Calu3 (cell line): ENCODE results near the gene MEIS3. TPM values are rescaled to one million over a fixed set of nuclear protein-coding genes. Genes with fewer than 3 reads are reported as not detected.

Source experiments
- BruUV-seq: library from RNA; stranded (reverse); fragments of 400-500 nt; replicated peaks from 2 replicates; lab custom pipeline; 2021; lab: Mats Ljungman, UMichigan
- CTCF ChIA-PET: fragments of 300-600 bp; sonication (Branson Sonifier 250); formaldehyde crosslinking; loops from one replicate; lab custom pipeline; 2022; ENCODE audit warnings: antibody characterized with exemption; lab: Charles Lee
- DNase-seq: peaks from one replicate; pipeline ENCODE4 v3.0.0; 2022
- H3K27ac Mint-ChIP-seq: one replicate; pipeline ENCODE4 v1.8.0; 2022; ENCODE audit warnings: mixed read lengths; ENCODE audit not compliant: unreplicated experiment
- H3K27me3 Mint-ChIP-seq: one replicate; pipeline ENCODE4 v1.8.0; 2022; ENCODE audit warnings: mixed read lengths; ENCODE audit not compliant: unreplicated experiment
- H3K36me3 Mint-ChIP-seq: one replicate; pipeline ENCODE4 v1.8.0; 2022; ENCODE audit warnings: mild to moderate bottlenecking, moderate library complexity, mixed read lengths; ENCODE audit not compliant: insufficient read depth, unreplicated experiment
- H3K4me1 Mint-ChIP-seq: one replicate; pipeline ENCODE4 v1.8.0; 2022; ENCODE audit warnings: mild to moderate bottlenecking, low read depth, mixed read lengths; ENCODE audit not compliant: unreplicated experiment
- H3K4me3 Mint-ChIP-seq: one replicate; pipeline ENCODE4 v1.8.0; 2022; ENCODE audit warnings: mild to moderate bottlenecking, low read depth, moderate library complexity, mixed read lengths; ENCODE audit not compliant: unreplicated experiment
- H3K9me3 Mint-ChIP-seq: one replicate; pipeline ENCODE4 v1.8.0; 2022; ENCODE audit warnings: low read depth, mixed read lengths; ENCODE audit not compliant: unreplicated experiment
- intact Hi-C: fragments of 100-400 bp; cut with micrococcal nuclease; formaldehyde crosslinking; loops from one replicate; pipeline ENCODE4 v1.10.0; 2022; ENCODE audit not compliant: unreplicated experiment
- total RNA-seq: library from RNA; stranded (reverse); gene quantifications from 2 replicates; pipeline ENCODE4 v1.2.3, GENCODE V29; 2022
- TF ChIP-seq, protein P1 (sequence below): fragments of 200-600 bp; IDR thresholded peaks from one replicate; pipeline ENCODE4 v1.8.0; 2022; ENCODE audit warnings: antibody characterized with exemption; ENCODE audit not compliant: unreplicated experiment

The MEIS3 gene
- total RNA-seq, 1 experiment from 2014 or later: 0.87 TPM

DNA sequence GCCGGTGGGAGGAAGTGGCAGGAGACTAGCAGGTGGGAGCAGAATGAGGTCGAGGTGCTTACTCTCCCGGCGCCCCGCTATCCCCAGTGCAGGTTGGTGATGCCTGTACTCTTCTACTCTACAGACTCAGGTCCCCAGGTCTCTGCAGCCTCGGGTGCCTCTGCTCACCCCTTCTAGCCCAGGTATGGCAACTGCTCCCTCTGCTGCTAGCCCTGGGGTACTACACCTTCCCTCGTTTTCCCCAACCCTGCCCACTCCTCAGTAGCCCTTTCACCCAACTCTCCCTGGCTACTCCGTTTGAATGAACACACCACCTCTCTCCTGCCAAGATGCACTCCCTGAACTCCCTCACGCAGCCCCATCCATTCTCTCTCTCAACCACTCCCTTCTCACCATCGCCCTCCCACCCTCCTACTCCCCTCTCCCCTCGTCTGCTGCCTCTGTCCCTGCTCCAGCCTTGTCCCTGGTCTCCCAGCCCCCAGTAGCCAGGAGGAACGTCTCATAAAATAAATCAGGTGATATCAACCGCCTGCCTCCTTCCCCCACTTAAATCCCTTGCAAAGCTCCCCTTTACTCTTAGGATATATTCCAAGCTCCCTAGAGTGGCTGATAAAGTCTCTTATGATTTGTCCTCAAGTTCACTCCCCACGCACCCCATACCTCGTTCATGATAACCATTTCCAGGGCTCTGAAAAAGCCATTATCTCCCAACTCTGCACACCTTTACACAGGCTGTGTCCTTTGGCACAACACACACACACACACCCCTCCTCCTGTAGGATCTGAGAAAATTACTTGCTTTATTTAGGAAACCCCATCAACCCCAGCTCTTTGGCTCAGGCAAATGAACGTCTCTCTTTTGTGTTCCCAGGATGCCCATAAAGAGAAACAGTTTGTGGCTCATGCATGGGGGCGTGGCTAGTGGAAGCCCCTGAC is 8.2 kb upstream of the MEIS3 start:
- TF ChIP-seq, protein P1, sequence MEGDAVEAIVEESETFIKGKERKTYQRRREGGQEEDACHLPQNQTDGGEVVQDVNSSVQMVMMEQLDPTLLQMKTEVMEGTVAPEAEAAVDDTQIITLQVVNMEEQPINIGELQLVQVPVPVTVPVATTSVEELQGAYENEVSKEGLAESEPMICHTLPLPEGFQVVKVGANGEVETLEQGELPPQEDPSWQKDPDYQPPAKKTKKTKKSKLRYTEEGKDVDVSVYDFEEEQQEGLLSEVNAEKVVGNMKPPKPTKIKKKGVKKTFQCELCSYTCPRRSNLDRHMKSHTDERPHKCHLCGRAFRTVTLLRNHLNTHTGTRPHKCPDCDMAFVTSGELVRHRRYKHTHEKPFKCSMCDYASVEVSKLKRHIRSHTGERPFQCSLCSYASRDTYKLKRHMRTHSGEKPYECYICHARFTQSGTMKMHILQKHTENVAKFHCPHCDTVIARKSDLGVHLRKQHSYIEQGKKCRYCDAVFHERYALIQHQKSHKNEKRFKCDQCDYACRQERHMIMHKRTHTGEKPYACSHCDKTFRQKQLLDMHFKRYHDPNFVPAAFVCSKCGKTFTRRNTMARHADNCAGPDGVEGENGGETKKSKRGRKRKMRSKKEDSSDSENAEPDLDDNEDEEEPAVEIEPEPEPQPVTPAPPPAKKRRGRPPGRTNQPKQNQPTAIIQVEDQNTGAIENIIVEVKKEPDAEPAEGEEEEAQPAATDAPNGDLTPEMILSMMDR: peak; percentile 98
- DNase-seq: peak; percentile 89
- Mint-ChIP-seq H3K9me3 (no peaks in the 10 kb centered on the region), H3K27ac (no peak overlapping the region), H3K4me1 (peaks cover 9% of the 10 kb centered on the region), H3K36me3 (no peaks in the 10 kb centered on the region), H3K4me3 (no peak overlapping the region), H3K27me3 (peaks cover 46% of the 10 kb centered on the region)
- intact Hi-C loops: loop anchor here (2.0 kb wide), 1 partner anchor 131 kb away; no protein-coding TSS in a partner anchor
- CTCF ChIA-PET: interaction anchor here (0.6 to 2.4 kb wide), 22 partner anchors 8 to 1605 kb away, joined by 3 to 34 read pairs (median 4); partner anchors contain the start of genes DHX34, EHD2, KPTN and MEIS3
- BruUV-seq: no TSS peak

DNA sequence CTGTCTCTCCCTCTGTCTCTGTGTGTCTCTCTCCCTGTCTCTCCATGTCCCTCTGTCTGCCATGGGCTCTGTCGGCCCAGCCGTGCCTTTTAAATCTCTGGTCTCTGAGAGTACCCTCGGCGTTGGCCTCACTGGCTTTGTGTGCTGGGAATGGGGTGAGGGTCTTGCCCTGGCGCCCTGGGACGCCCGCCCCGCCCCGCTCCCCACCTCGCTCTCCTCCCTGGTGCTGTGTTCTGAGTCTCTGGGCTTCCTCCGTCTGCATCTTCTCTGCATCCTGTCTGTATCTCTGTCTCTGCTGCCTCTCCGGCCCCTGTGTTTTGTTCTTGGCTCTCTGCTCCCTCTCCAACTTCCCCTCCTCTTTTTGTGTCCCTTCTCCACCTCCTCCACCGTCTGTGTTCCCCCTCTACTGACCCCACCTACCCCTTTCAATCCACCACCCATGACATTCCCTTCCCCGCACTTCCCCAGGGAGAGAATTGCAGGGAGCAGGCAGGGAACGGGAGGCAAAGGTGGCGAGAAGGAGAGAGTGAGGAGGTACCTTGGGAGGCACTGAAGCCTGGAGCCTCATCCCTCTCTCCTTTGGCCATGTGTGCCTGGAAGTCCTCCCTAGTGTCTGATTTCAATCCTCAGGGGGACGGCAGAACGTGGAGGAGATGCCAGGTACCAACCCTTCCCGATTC is 4.0 kb upstream of the MEIS3 start:
- Mint-ChIP-seq H3K27ac (no peak overlapping the region), H3K36me3 (peaks cover 5% of the 10 kb centered on the region), H3K9me3 (no peaks in the 10 kb centered on the region), H3K4me1 (peaks cover 30% of the 10 kb centered on the region), H3K27me3 (peaks cover 73% of the 10 kb centered on the region), H3K4me3 (no peak overlapping the region)
- BruUV-seq: no TSS peak
- CTCF ChIA-PET: no interaction called here
- no peak for DNase-seq
- TF ChIP-seq, protein P1: no peak
- intact Hi-C loops: no loop called here

DNA sequence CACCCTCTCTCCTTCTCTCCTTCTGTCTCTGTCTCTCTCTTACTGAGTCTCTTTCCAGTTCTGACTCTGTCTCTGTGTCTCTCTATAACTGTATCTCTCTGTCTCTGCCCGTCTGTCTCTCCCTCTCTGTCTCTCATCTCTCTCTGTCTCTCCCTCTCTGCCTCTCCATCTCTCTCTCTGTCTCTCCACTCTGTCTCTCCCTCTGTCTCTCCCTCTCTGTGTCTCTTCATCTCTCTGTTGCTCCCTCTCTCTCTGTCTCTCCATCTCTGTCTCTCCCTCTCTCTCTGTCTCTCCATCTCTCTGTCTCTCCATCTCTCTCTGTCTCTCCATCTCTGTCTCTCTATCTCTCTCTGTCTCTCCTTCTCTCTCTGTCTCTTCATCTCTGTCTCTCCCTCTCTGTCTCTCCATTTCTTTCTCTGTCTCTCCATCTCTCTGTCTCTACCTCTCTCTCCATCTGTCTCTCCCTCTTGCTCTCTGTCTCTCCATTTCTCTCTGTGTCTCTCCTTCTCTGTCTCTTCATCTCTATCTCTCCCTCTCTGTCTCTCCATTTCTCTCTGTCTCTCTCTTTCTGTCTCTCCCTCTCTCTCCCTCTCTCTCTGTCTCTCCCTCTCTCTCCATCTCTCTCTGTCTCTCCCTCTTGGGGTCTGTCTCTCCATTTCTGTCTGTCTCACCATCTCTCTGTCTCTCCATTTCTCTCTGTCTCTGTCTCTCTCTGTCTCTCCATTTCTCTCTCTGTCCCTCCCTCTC is 3.3 kb upstream of the MEIS3 start:
- H3K36me3 Mint-ChIP-seq: peaks cover 12% of the 10 kb centered on the region
- peaks cover 80% of the 10 kb centered on the region for H3K27me3 Mint-ChIP-seq
- TF ChIP-seq, protein P1: no peak
- intact Hi-C loops: no loop called here
- no peak overlapping the region for H3K4me3 Mint-ChIP-seq
- no peak overlapping the region for H3K27ac Mint-ChIP-seq
- CTCF ChIA-PET: no interaction called here
- no TSS peak for BruUV-seq
- DNase-seq: no peak
- H3K4me1 Mint-ChIP-seq: peaks cover 35% of the 10 kb centered on the region
- no peaks in the 10 kb centered on the region for H3K9me3 Mint-ChIP-seq

DNA sequence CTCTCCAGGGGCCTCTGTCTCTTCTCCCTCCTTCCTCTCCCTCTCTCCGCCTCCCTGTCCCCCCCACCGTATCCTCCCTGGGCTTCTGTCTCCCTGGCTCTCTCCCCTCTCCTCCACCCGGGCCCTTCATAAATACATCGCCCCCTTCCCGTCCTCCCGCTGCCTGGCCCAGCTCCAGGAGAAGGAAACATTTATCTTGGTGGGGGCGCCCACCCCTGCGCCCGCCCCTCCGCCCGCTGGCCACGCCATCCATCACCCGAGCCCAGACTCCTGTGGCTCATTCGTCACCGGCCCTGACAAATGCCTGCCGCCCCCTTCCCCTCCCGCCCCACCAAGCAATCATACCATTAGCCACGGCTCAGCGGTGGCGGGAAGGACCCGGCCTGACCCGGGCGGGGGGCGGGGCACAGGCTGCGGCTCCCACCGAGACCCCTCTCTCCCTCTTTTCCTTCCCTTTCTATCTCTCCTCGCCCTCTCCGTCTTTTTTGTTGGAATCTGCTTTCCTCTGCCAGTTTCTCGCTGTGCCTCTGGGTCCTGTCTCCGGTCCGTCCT is 2.6 kb upstream of the MEIS3 start:
- Mint-ChIP-seq H3K4me3 (no peak overlapping the region), H3K9me3 (no peaks in the 10 kb centered on the region), H3K4me1 (peaks cover 41% of the 10 kb centered on the region), H3K27me3 (peaks cover 83% of the 10 kb centered on the region), H3K27ac (no peak overlapping the region), H3K36me3 (peaks cover 12% of the 10 kb centered on the region)
- DNase-seq: no peak
- intact Hi-C loops: no loop called here
- CTCF ChIA-PET: no interaction called here
- TF ChIP-seq, protein P1: no peak
- no TSS peak for BruUV-seq
